Stimulated activated CD8-positive, alpha-beta memory T cell treated with anti-CD3 and anti-CD28 coated beads, Interleukin-4, amount 100 ng/mL, for 48 hours (primary cell): ENCODE measurements around the gene CIPC.

Experiments used
- DNase-seq: peaks from one replicate; pipeline ENCODE4 v3.0.0-alpha.2; 2020

Gene CIPC

DNA sequence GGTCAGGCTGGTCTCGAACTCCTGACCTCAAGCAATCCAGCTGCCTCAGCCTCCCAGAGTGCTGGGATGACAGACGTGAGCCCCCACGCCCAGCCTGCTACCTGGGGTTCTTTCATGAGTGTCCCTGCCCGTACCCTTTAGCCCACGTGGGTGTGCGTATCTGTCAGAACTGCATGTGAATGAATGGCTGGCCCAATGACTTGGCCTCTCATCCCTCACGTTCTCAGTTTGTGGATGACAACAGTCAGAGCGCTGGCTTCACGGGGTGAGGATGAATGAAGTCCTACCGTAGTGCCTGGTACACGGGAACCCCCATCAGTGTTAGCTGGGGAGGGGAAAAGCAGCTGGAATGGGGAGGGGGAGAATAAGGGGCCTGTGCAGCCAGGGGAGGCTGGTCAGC lies 59.7 kb downstream of the CIPC start:
- DNase-seq, result no peak

- no peak for DNase-seq
These were observed 60.3 kb downstream of the CIPC start for GRCh38 chr14:77158175-77158881.

DNA sequence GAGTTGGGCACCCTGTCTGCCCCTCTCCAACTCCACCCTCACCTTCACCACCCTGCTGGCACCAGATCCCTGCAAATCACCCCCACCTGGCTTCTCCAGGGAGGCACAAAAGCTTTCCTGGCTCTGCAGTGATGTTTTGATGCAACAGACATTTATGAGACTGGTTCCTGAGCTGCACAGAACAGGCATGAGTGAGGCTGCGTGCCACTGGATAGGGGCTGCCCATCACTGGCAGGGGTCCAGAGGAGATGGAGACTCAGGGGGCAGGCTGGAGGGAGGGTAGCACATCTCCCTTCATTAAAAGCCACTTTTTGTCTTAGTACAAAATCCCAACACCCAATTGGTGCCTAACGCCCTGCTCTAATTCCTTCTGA lies 60.8 kb downstream of the CIPC start:
- no peak for DNase-seq

DNA sequence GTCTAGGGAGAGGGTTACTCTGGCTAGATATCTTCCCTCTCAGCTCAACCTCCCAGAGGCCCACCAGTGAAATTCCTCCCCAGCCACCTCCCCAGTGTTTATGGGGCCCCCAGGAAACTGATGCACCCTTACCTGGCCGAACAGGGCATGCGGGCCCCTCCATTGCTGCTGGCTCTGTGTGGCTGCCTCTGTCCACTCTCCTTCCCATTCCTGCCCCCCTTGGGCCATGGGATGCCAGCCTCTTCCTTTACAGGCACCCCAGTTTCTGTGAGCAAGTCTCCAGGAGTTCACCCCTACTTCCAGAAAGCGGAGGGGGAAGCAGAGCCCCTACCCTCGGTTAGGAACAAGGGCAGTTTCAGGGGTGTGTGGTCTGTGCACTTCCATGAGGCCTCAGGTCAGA lies 63.0 kb downstream of the CIPC start:
- no peak for DNase-seq
